Breast epithelium (tissue), 3 donors: ENCODE measurements around the gene MEIOSIN.

ENCODE experiments used
- CTCF ChIP-seq, 3 donors: fragments of 450-650 bp; IDR thresholded peaks; one replicate each; pipeline ENCODE4 v1.5.1; 2016 to 2017; ENCODE audit warnings: antibody characterized with exemption in 3 of 3, mild to moderate bottlenecking in 3 of 3, moderate library complexity in 3 of 3
- POLR2AphosphoS5 ChIP-seq, 3 donors: sonication (generic); formaldehyde crosslinking; IDR thresholded peaks; one replicate each; pipeline ENCODE4 v1.6.1; 2017; ENCODE audit warnings: antibody characterized with exemption in 3 of 3

GRCh38 chr19:45804959-45805230 is 71.7 kb downstream of the MEIOSIN start:
- no peak for TF ChIP-seq CTCF (IDR thresholded peaks at IDR 0.05)
- no peak for TF ChIP-seq POLR2AphosphoS5 (IDR thresholded peaks at IDR 0.05)
